Neural cell (in vitro differentiated cells): Measurements from ENCODE around the gene MAN2A2.

Experiments
- CTCF ChIP-seq: fragments of 450-650 bp; IDR thresholded peaks from 2 replicates; pipeline ENCODE4 v1.5.1; 2014; ENCODE audit warnings: antibody characterized with exemption, mild to moderate bottlenecking, moderate library complexity; ENCODE audit not compliant: poor library complexity, severe bottlenecking
- EZH2 ChIP-seq: fragments of 200-600, 300-800 bp; shearing (Covaris generic), sonication (generic); IDR thresholded peaks from 2 replicates; pipeline ENCODE4 v1.6.1; 2014; ENCODE audit warnings: antibody characterized with exemption, low read length, borderline replicate concordance, mild to moderate bottlenecking; ENCODE audit not compliant: insufficient read depth, poor library complexity, severe bottlenecking
- REST ChIP-seq: IDR thresholded peaks from 2 replicates; pipeline ENCODE4 v1.6.1; 2012; ENCODE audit warnings: borderline replicate concordance
- SMC3 ChIP-seq: fragments of 450-650 bp; conservative IDR thresholded peaks from 2 replicates; pipeline ENCODE4 v1.6.1; 2014; ENCODE audit warnings: antibody characterized with exemption, mild to moderate bottlenecking, moderate library complexity; ENCODE audit not compliant: poor library complexity

GRCh38 chr15:90950676-90951075, 47.6 kb downstream of the MAN2A2 start:
- TF ChIP-seq CTCF = no peak
- no peak for TF ChIP-seq SMC3
- no peak for TF ChIP-seq REST
- no peak for TF ChIP-seq EZH2
